Astrocyte of the spinal cord (primary cell): ENCODE measurements around the gene ZKSCAN2.
A peak's percentile ranks its signal among the peaks of the same experiment; 100 is the strongest.

ENCODE experiments used
- DNase-seq: peaks from one replicate; pipeline ENCODE4 v3.0.0; 2011; ENCODE audit warnings: low read depth, low spot score
- H3K4me3 ChIP-seq: 2 replicates; pipeline ENCODE4 v1.5.1; 2011; ENCODE audit warnings: low read depth, mild to moderate bottlenecking, low read length, moderate library complexity
- CTCF ChIP-seq: IDR thresholded peaks from 2 replicates; pipeline ENCODE4 v1.5.1; 2012; ENCODE audit warnings: low read depth, mild to moderate bottlenecking, low read length, inconsistent platforms
- in situ Hi-C: cut with HindIII; loops from 2 replicates; pipeline ENCODE4 v1.10.0; 2017; ENCODE audit warnings: low sequenced_read_pairs

The ZKSCAN2 gene

GRCh38 chr16:25217112-25217511 is 40.5 kb downstream of the ZKSCAN2 start:
- no peak for TF ChIP-seq CTCF
- H3K4me3 ChIP-seq = no peak overlapping the region
- no peak for DNase-seq
- in situ Hi-C loops = no loop called here

GRCh38 chr16:25213709-25214397 is 43.8 kb downstream of the ZKSCAN2 start:
- in situ Hi-C loops = no loop called here
- DNase-seq = no peak
- TF ChIP-seq CTCF = no peak
- no peak overlapping the region for H3K4me3 ChIP-seq

GRCh38 chr16:25212636-25213035 is 45.0 kb downstream of the ZKSCAN2 start:
- H3K4me3 ChIP-seq = no peak overlapping the region
- TF ChIP-seq CTCF = no peak
- in situ Hi-C loops = no loop called here
- DNase-seq = no peak

- peak; percentile 41 for DNase-seq
- no peak overlapping the region for H3K4me3 ChIP-seq
- no peak for TF ChIP-seq CTCF
- in situ Hi-C loops = no loop called here
Observed at GRCh38 chr16:25210758-25211157, 46.9 kb downstream of the ZKSCAN2 start.

- no peak for DNase-seq
- H3K4me3 ChIP-seq = no peak overlapping the region
- no peak for TF ChIP-seq CTCF
- in situ Hi-C loops = no loop called here
Observed at GRCh38 chr16:25199457-25199856, 58.2 kb downstream of the ZKSCAN2 start.

- in situ Hi-C loops = no loop called here
- TF ChIP-seq CTCF = no peak
- no peak overlapping the region for H3K4me3 ChIP-seq
- no peak for DNase-seq
Observed at GRCh38 chr16:25198021-25198420, 59.6 kb downstream of the ZKSCAN2 start.
